ENCODE data around the gene SPON1.

DNA sequence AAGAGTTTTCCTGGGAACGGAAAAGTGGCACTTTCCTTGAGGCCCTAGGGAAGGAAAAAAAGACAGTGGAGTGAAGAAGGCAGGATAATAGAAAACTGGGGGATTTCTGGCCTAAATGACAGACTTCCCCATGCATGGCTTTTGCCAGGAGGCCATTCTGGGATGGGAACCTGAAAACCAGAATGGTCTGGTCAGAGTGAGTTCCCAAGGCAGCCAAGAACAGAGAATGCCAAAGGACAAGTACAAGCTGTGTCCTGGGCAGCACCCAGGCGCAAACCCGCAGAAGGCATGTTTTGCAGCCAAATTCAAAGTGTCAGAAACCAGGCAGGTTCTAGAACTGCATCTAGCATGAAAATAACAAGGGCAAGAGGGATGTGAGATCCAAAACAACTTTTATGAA, 162.4 kb downstream of the SPON1 start:
- TF ChIP-seq, protein P1, sequence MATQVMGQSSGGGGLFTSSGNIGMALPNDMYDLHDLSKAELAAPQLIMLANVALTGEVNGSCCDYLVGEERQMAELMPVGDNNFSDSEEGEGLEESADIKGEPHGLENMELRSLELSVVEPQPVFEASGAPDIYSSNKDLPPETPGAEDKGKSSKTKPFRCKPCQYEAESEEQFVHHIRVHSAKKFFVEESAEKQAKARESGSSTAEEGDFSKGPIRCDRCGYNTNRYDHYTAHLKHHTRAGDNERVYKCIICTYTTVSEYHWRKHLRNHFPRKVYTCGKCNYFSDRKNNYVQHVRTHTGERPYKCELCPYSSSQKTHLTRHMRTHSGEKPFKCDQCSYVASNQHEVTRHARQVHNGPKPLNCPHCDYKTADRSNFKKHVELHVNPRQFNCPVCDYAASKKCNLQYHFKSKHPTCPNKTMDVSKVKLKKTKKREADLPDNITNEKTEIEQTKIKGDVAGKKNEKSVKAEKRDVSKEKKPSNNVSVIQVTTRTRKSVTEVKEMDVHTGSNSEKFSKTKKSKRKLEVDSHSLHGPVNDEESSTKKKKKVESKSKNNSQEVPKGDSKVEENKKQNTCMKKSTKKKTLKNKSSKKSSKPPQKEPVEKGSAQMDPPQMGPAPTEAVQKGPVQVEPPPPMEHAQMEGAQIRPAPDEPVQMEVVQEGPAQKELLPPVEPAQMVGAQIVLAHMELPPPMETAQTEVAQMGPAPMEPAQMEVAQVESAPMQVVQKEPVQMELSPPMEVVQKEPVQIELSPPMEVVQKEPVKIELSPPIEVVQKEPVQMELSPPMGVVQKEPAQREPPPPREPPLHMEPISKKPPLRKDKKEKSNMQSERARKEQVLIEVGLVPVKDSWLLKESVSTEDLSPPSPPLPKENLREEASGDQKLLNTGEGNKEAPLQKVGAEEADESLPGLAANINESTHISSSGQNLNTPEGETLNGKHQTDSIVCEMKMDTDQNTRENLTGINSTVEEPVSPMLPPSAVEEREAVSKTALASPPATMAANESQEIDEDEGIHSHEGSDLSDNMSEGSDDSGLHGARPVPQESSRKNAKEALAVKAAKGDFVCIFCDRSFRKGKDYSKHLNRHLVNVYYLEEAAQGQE (IDR thresholded peaks at IDR 0.05), result no peak
- TF ChIP-seq, protein P2, sequence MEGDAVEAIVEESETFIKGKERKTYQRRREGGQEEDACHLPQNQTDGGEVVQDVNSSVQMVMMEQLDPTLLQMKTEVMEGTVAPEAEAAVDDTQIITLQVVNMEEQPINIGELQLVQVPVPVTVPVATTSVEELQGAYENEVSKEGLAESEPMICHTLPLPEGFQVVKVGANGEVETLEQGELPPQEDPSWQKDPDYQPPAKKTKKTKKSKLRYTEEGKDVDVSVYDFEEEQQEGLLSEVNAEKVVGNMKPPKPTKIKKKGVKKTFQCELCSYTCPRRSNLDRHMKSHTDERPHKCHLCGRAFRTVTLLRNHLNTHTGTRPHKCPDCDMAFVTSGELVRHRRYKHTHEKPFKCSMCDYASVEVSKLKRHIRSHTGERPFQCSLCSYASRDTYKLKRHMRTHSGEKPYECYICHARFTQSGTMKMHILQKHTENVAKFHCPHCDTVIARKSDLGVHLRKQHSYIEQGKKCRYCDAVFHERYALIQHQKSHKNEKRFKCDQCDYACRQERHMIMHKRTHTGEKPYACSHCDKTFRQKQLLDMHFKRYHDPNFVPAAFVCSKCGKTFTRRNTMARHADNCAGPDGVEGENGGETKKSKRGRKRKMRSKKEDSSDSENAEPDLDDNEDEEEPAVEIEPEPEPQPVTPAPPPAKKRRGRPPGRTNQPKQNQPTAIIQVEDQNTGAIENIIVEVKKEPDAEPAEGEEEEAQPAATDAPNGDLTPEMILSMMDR (IDR thresholded peaks at IDR 0.05), result no peak
- no peak for TF ChIP-seq FOSL2 (IDR thresholded peaks at IDR 0.05)
- TF ChIP-seq FOSL2 (CRISPR knock-in tag; IDR thresholded peaks at IDR 0.05), result no peak
- TF ChIP-seq POLR2A (IDR thresholded peaks at IDR 0.05; ENCODE audit: low read length), result no peak
- TF ChIP-seq ESRRA (IDR thresholded peaks at IDR 0.05; ENCODE audit: borderline replicate concordance, low read length), result no peak
- TF ChIP-seq RAD21 (conservative IDR thresholded peaks at IDR 0.05 in 1 of 2, IDR thresholded peaks at IDR 0.05 in 1 of 2), result no peak
- no peak for TF ChIP-seq JUNB (IDR thresholded peaks at IDR 0.05)
- no peak for TF ChIP-seq NR3C1 (IDR thresholded peaks at IDR 0.05)
- TF ChIP-seq JUN (IDR thresholded peaks at IDR 0.05), result no peak
- TF ChIP-seq CHD2 (IDR thresholded peaks at IDR 0.05; ENCODE audit: low read length, partially characterized antibody), result no peak
- TF ChIP-seq, protein P3, sequence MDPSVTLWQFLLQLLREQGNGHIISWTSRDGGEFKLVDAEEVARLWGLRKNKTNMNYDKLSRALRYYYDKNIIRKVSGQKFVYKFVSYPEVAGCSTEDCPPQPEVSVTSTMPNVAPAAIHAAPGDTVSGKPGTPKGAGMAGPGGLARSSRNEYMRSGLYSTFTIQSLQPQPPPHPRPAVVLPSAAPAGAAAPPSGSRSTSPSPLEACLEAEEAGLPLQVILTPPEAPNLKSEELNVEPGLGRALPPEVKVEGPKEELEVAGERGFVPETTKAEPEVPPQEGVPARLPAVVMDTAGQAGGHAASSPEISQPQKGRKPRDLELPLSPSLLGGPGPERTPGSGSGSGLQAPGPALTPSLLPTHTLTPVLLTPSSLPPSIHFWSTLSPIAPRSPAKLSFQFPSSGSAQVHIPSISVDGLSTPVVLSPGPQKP (IDR thresholded peaks at IDR 0.05; ENCODE audit: low read depth, low read length), result no peak
- no peak for TF ChIP-seq MAFK (IDR thresholded peaks at IDR 0.05; ENCODE audit: partially characterized antibody)
- TF ChIP-seq HDAC2 (IDR thresholded peaks at IDR 0.05), result no peak

Measured in A549 (cell line).